Fibroblast of lung (primary cell): ENCODE measurements around the gene CLPTM1L. TPM values are rescaled to one million over a fixed set of nuclear protein-coding genes. Genes with fewer than 3 reads are reported as not detected.

Experiments used
- DNase-seq, 2 donors: peaks; one replicate each; pipeline versions ENCODE4 v3.0.0 to v3.0.0-alpha.2; 2010; ENCODE audit warnings: low read depth in 2 of 2
- H2AFZ ChIP-seq: 2 replicates; pipeline ENCODE4 v1.5.1; 2012; ENCODE audit warnings: low read length, control low read depth, inconsistent platforms
- H3K27ac ChIP-seq: 2 replicates; pipeline ENCODE4 v1.5.1; 2011; ENCODE audit warnings: low read length, control low read depth; ENCODE audit not compliant: insufficient read depth
- H3K27me3 ChIP-seq: 2 replicates; pipeline ENCODE4 v1.5.1; 2011; ENCODE audit warnings: mild to moderate bottlenecking, low read length; ENCODE audit not compliant: control insufficient read depth, insufficient read depth
- H3K36me3 ChIP-seq: 2 replicates; pipeline ENCODE4 v1.5.1; 2011; ENCODE audit warnings: low read length; ENCODE audit not compliant: control insufficient read depth, insufficient read depth
- H3K4me1 ChIP-seq: 2 replicates; pipeline ENCODE4 v1.5.1; 2011; ENCODE audit warnings: low read length; ENCODE audit not compliant: control insufficient read depth, insufficient read depth; ENCODE audit errors: extremely low read depth
- H3K4me2 ChIP-seq: 2 replicates; pipeline ENCODE4 v1.5.1; 2011; ENCODE audit warnings: low read length, control low read depth; ENCODE audit not compliant: insufficient read depth; ENCODE audit errors: extremely low read depth
- H3K4me3 ChIP-seq, 4 experiments: fragments of 200-600 bp in 1 of 4; sonication (generic) in 1 of 4; replicated peaks in 1 of 4; 2 replicates each; pipeline ENCODE4 v1.5.1; 2011 to 2016; ENCODE audit warnings: low read length in 4 of 4, low read depth in 3 of 4, mild to moderate bottlenecking in 3 of 4, control low read depth in 2 of 4, inconsistent platforms in 1 of 4, mixed read lengths in 1 of 4; ENCODE audit not compliant: insufficient read depth in 1 of 4; ENCODE audit errors: control extremely low read depth in 1 of 4
- H3K79me2 ChIP-seq: 2 replicates; pipeline ENCODE4 v1.5.1; 2012; ENCODE audit warnings: mild to moderate bottlenecking, low read length, inconsistent platforms; ENCODE audit not compliant: control insufficient read depth, insufficient read depth
- H3K9ac ChIP-seq: 2 replicates; pipeline ENCODE4 v1.5.1; 2011; ENCODE audit warnings: mild to moderate bottlenecking, low read length, control low read depth; ENCODE audit not compliant: insufficient read depth
- H3K9me3 ChIP-seq: 2 replicates; pipeline ENCODE4 v1.5.1; 2012; ENCODE audit warnings: low read depth, low read length; ENCODE audit not compliant: control insufficient read depth, insufficient read depth
- H4K20me1 ChIP-seq: 2 replicates; pipeline ENCODE4 v1.5.1; 2011; ENCODE audit warnings: low read length; ENCODE audit not compliant: control insufficient read depth, insufficient read depth; ENCODE audit errors: extremely low read depth
- CTCF ChIP-seq, 2 donors: IDR thresholded peaks in 1 of 2; conservative IDR thresholded peaks in 1 of 2; 1 replicate in 1 of 2; 2 replicates in 1 of 2; pipeline ENCODE4 v1.5.1; 2011 to 2012; ENCODE audit warnings: low read length in 2 of 2, control low read depth in 1 of 2, inconsistent platforms in 1 of 2, low read depth in 1 of 2, mild to moderate bottlenecking in 1 of 2
- EZH2 ChIP-seq: IDR thresholded peaks from 2 replicates; pipeline ENCODE4 v1.5.1; 2012; ENCODE audit warnings: low read length, control low read depth, mild to moderate bottlenecking; ENCODE audit errors: missing control alignments
- polyA plus RNA-seq, 2 donors: library from polyadenylated mRNA; depleted of rRNA in 1 of 2; stranded (reverse) in 1 of 2; unstranded in 1 of 2; fragments of >200 nt; gene quantifications; 2 replicates each; pipeline ENCODE4 v1.2.1, GENCODE V29; 2011 to 2012; ENCODE audit warnings: missing spikeins in 1 of 2
- total RNA-seq: library from RNA; depleted of rRNA; stranded (reverse); fragments of >200 nt; gene quantifications from 2 replicates; pipeline ENCODE4 v1.2.1, GENCODE V29; 2014

The CLPTM1L gene
- total and polyA plus RNA-seq, 2 donors (not counting 1 experiment from before 2014, with no cell fraction given): 89.3 to 215 TPM

GRCh38 chr5:1364211-1364610 is 19.3 kb upstream of the CLPTM1L start:
- H3K27ac ChIP-seq: no peak overlapping the region
- H2AFZ ChIP-seq: no peak overlapping the region
- TF ChIP-seq EZH2 (no peak), CTCF (conservative IDR thresholded peaks at IDR 0.05 in 1 of 2, IDR thresholded peaks at IDR 0.05 in 1 of 2; ENCODE audit: low read depth in 1 of 2, low read length in 2 of 2) (no peak)
- DNase-seq: no peak
- H3K36me3 ChIP-seq: no peaks in the 10 kb centered on the region
- H3K4me2 ChIP-seq: no peak overlapping the region
- no peaks in the 10 kb centered on the region for H3K79me2 ChIP-seq
- H4K20me1 ChIP-seq: no peaks in the 10 kb centered on the region
- H3K9ac ChIP-seq: no peak overlapping the region
- H3K4me3 ChIP-seq: no peak overlapping the region
- no peaks in the 10 kb centered on the region for H3K9me3 ChIP-seq
- H3K27me3 ChIP-seq: peaks cover under 1% of the 10 kb centered on the region
- no peaks in the 10 kb centered on the region for H3K4me1 ChIP-seq

- no peaks in the 10 kb centered on the region for H3K4me1 ChIP-seq
- no peak overlapping the region for H3K4me3 ChIP-seq
- no peak for DNase-seq
- H3K4me2 ChIP-seq: no peak overlapping the region
- H3K79me2 ChIP-seq: no peaks in the 10 kb centered on the region
- no peak overlapping the region for H2AFZ ChIP-seq
- no peaks in the 10 kb centered on the region for H3K9me3 ChIP-seq
- H4K20me1 ChIP-seq: no peaks in the 10 kb centered on the region
- no peak overlapping the region for H3K9ac ChIP-seq
- no peak overlapping the region for H3K27ac ChIP-seq
- TF ChIP-seq CTCF (conservative IDR thresholded peaks at IDR 0.05 in 1 of 2, IDR thresholded peaks at IDR 0.05 in 1 of 2; ENCODE audit: low read depth in 1 of 2, low read length in 2 of 2) (no peak), EZH2 (no peak)
- H3K27me3 ChIP-seq: peaks cover 3% of the 10 kb centered on the region
- H3K36me3 ChIP-seq: no peaks in the 10 kb centered on the region
Observed at GRCh38 chr5:1363581-1363980, 18.7 kb upstream of the CLPTM1L start.

- H2AFZ ChIP-seq: no peak overlapping the region
- H3K79me2 ChIP-seq: no peaks in the 10 kb centered on the region
- H3K4me2 ChIP-seq: no peak overlapping the region
- H3K9me3 ChIP-seq: no peaks in the 10 kb centered on the region
- TF ChIP-seq CTCF (conservative IDR thresholded peaks at IDR 0.05 in 1 of 2, IDR thresholded peaks at IDR 0.05 in 1 of 2; ENCODE audit: low read depth in 1 of 2, low read length in 2 of 2) (no peak), EZH2 (no peak)
- no peaks in the 10 kb centered on the region for H4K20me1 ChIP-seq
- H3K27ac ChIP-seq: no peak overlapping the region
- H3K4me3 ChIP-seq: no peak overlapping the region
- H3K27me3 ChIP-seq: peaks cover 4% of the 10 kb centered on the region
- no peak for DNase-seq
- H3K4me1 ChIP-seq: no peaks in the 10 kb centered on the region
- no peaks in the 10 kb centered on the region for H3K36me3 ChIP-seq
- no peak overlapping the region for H3K9ac ChIP-seq
Observed at GRCh38 chr5:1363160-1363559, 18.3 kb upstream of the CLPTM1L start.
